Hematopoietic multipotent progenitor cell treated with erythropoietin and hydrocortisone succinate and interleukin-3 and kit ligand, for 15 days (in vitro differentiated cells): ENCODE measurements around the gene MFAP4.

Experiments used
- DNase-seq: peaks from one replicate; pipeline ENCODE4 v3.0.0-alpha.2; 2015; ENCODE audit warnings: low spot score

MFAP4 gene, protein sequence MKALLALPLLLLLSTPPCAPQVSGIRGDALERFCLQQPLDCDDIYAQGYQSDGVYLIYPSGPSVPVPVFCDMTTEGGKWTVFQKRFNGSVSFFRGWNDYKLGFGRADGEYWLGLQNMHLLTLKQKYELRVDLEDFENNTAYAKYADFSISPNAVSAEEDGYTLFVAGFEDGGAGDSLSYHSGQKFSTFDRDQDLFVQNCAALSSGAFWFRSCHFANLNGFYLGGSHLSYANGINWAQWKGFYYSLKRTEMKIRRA

DNA sequence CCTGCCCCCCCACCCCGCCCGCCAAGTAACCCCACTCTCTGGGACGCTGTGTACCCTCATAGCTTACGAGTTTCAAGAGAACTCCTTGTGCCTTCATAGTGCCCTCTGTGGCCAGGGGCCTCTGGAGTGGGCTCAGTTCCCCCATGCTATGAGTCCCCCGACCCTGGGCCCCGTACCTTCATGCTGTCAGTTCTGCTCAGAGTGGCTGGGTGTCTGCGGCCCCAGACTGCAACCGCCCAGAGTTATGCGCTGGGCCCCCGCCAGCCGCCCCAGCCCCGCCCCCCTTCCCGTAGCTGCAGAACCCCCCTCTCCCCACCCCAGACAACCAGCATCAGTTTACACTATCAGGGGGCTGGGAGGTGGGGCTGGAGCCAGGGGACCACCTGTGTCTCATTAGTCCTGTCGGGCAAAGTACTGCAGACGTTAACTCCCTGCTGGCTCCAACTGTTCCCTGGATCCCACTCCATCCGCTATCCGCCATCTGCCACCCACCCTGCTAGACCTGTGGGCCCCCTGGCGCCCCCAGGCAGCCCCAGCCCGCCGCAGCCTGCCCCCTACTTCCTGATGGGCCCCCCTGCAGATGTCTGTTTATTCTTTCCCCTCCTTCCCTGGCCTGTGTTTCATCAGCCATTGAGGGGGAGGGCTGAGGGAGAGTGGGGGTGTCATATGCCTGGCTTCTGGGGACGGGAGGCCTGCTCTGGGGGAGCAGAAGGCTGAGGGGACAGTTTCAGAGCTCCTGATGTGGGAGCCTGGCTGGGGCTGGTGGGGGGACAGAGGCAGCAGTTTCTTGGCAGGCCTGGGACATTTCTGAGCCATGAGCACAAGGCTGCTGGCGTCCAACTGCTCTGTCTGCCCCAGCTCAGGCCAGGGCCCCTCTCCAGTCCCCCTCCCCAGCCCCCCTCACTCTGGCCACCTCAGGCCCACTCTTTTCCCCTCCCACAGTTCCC, at the start of gene MFAP4:
Gene MFAP4, minus strand, starts transcription at position 217 of the 947 bp plus-strand sequence. Its CDS starts 35 bp downstream, at position 182.
- no peak for DNase-seq

DNA sequence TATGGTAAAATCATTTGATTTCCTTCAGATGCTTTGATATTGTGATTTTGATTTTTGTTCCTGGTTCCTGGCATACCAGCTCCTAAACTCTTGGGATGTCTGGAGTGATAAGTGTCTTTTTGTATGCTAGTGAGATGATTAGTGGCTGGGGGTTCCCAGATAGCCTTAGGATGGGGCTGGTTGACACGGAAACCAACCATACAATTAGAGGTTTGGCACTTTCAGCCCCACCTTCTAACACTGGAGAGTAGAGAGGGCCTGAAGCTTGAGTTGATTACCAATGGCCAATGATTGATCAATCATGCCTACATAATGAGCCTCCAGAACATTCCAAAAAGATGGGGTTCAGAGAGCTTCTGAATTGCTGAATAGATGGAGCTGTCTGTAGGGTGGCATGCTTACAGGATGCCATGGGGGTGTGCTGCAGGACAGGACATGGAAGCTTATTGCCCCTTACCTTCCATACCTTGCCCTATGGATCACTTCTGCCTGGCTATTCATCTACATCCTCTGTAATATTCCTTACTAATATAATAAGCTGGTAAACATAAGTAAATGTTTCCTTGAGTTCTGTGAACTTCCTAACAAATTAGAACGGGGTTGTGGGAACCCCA, 46.8 kb upstream of the MFAP4 start:
- no peak for DNase-seq

- no peak for DNase-seq
Measured at GRCh38 chr17:19433255-19433654, 46.3 kb upstream of the MFAP4 start.

DNA sequence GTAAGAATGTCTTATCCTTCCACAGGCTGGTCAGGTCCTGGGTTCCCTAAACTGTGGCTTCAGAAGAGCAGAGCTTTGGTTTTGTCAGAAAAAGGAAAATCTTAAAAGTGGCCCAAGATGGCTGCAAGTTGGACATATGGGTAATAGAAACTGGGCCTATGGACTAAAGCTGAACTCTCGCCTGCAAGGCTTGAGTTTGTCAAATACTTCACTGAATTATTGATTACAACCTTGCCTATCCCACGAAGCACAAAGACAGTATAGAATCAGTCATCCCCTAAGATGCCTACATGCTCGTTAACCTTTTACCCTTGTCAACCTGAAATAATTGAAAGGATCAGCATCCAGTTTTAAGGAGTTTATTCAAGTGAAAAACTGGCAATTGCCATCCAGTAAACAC, 44.7 kb upstream of the MFAP4 start:
- no peak for DNase-seq

GRCh38 chr17:19426631-19427030, 39.6 kb upstream of the MFAP4 start:
- no peak for DNase-seq

- no peak for DNase-seq
Measured at GRCh38 chr17:19424934-19425868, 38.2 kb upstream of the MFAP4 start.

- DNase-seq = no peak
Measured at GRCh38 chr17:19421926-19422325, 34.9 kb upstream of the MFAP4 start.

- no peak for DNase-seq
Measured at GRCh38 chr17:19421219-19421618, 34.2 kb upstream of the MFAP4 start.

- DNase-seq = no peak
Measured at GRCh38 chr17:19418251-19418992, 31.4 kb upstream of the MFAP4 start.

GRCh38 chr17:19417611-19418010, 30.6 kb upstream of the MFAP4 start:
- DNase-seq = no peak

DNA sequence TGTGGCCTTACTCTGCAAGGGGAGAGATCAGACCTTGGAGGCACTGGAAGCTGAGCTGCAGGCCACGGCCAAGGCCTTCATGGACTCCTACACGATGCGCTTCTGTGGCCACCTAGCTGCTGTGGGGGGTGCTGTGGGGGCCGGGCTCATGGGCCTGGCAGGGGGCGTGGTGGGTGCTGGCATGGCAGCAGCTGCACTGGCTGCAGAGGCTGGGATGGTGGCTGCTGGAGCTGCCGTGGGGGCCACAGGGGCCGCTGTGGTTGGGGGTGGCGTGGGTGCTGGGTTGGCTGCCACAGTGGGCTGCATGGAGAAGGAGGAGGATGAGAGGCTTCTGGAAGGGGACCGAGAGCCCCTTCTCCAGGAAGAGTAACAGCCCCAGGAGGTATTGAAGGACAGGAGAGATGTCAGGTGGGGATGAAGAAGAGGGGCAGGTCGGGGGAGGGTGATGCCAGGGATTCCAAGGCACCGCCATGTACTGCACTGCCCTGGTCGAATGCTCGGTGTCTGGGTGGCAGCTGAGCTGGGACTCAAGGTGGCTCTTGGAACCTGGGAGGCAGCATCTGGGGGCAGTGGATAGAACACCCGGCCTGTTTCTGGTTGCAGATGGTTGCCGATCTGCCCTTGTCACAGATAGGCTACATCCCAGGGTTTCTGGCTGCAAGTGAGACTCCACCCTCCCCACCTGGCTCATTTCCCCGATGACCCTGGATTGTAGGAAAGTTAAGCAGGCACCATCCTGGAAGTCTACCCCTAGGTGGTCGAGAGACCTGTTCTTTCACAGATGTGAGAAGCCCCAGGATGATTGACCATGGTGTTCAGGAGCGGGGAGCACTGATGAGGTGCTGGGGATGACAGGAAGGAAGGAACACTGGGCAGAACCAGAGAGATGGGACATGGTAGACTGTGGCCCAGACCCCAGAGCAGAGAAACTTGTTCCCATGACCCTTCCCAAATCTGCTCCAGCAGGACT, 29.1 kb upstream of the MFAP4 start:
- no peak for DNase-seq

DNA sequence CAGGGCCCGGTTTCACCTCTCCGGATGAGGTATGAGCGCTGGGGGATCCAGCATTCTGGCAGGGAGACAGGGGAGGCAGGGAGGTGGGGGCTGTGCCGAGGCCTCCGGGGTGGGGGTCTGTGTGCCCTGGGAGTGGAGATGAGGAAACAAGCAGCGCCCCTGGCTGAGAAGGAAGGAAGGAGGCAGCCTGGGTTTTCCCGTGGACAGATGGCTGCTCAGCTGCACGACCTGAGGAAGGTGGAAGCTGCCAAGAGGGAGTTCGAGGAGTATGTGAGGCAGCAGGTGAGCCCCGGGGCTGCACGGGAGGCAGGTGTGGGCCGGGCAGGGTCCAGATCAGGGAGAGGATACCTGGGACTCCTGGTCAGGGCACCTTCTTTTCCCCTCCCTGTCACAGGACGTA, 28.3 kb upstream of the MFAP4 start:
- no peak for DNase-seq

GRCh38 chr17:19414396-19415280, 27.6 kb upstream of the MFAP4 start:
- DNase-seq = no peak

GRCh38 chr17:19413761-19414160, 26.8 kb upstream of the MFAP4 start:
- no peak for DNase-seq

- no peak for DNase-seq
Measured at GRCh38 chr17:19412984-19413383, 26.0 kb upstream of the MFAP4 start.

- no peak for DNase-seq
Measured at GRCh38 chr17:19412510-19412909, 25.5 kb upstream of the MFAP4 start.

- no peak for DNase-seq
Measured at GRCh38 chr17:19411631-19412030, 24.6 kb upstream of the MFAP4 start.

DNA sequence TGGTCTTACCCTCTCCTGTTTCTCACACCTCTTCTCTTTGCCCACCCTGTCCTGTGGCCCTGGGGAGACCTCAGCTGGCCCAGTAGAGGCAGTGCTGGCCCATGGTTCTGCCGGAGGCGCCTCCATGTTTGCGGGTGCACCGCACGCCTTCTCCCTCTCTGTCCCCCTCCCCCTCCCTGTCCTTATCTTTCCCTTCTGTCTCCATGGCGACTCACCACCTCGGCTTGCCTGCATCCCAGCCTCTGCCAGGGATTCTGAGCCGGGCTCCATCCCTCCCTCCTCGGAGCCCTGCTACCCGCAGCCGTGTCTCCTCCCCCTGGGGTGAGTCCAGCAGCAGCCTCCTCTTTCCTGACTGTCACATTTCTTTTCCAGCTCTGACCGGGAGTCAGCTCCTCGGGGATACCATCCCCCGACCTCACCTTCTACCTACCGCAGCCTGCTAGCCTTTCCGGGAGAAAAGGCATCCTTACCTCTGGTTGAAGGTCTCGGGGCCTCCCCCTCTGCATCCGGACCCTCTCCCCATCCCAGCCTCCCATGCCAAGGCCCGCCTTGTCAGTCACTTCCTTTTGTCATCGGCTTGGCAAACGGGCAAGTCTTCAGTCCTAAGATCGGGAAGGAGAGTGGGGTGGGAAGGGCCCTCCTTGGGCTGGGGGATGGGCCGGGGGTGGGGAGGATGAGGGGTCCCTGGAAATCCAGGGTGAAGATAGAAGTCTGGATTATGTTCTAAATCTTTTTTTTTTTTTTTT, 24.1 kb upstream of the MFAP4 start, which contains the start of gene RNF112:
Gene RNF112, plus strand, starts transcription at position 358 of the 746 bp plus-strand sequence. Its CDS starts 177 bp downstream, at position 535.
- no peak for DNase-seq
